Pancreas (tissue), 10 donors: ENCODE measurements around the gene PTCD1. TPM values are rescaled to one million over a fixed set of nuclear protein-coding genes. Genes with fewer than 3 reads are reported as not detected.
A peak's percentile ranks its signal among the peaks of the same experiment; 100 is the strongest.

ENCODE experiments used
- ATAC-seq, 4 donors: fragments of 200-7000 bp; cut with Tn5 transposase; one replicate each; pipeline versions ENCODE4 v1.8.0 to v1.9.1; 2020; ENCODE audit warnings: mild to moderate bottlenecking in 4 of 4, moderate library complexity in 4 of 4
- DNase-seq, 6 donors: peaks; one replicate each; pipeline ENCODE4 v3.0.0-alpha.2; 2020
- FAIRE-seq: peaks from 2 replicates; lab custom pipeline; 2012; peaks lifted over from hg19 to GRCh38; lab: Jason Lieb, UNC
- H3K27ac ChIP-seq, 4 donors: fragments of 200-600 bp; sonication (generic); 1 replicate in 3 of 4; 2 replicates in 1 of 4; pipeline versions ENCODE4 v1.5.0 to v1.8.0; 2020
- H3K27me3 ChIP-seq, 4 donors: fragments of 200-600 bp; one replicate each; pipeline ENCODE4 v1.8.0; 2021
- H3K36me3 ChIP-seq, 3 donors: fragments of 200-600 bp; sonication (generic) in 1 of 3; one replicate each; pipeline versions ENCODE4 v1.5.0 to v1.8.0; 2020 to 2021
- H3K4me1 ChIP-seq, 3 donors: fragments of 200-600 bp; one replicate each; pipeline ENCODE4 v1.8.0; 2021
- H3K4me3 ChIP-seq, 4 donors: fragments of 200-600 bp; sonication (generic) in 2 of 4; one replicate each; pipeline versions ENCODE4 v1.5.0 to v1.8.0; 2020 to 2021
- H3K9me3 ChIP-seq, 4 donors: fragments of 200-600 bp; one replicate each; pipeline ENCODE4 v1.8.0; 2021
- WGBS, 2 donors: extraction: QIAGEN DNeasy Blood & Tissue Kit; methylation state at CpG; one replicate each; pipeline ENCODE4 v1.1.7; 2013; 5-methylcytosine and 5-hydroxymethylcytosine counted together
- intact Hi-C, 3 donors: fragments of 100-400 bp; cut with DNase I; formaldehyde crosslinking; loops; one replicate each; pipeline versions ENCODE4 v1.11.1 to v1.14.2; 2022
- polyA plus RNA-seq, 2 donors: library from polyadenylated mRNA; stranded (reverse); fragments of 200-250 nt; gene quantifications; one replicate each; pipeline ENCODE4 v1.2.3, GENCODE V29; 2013
- total RNA-seq, 6 donors: library from RNA; stranded (reverse); fragmentation: NEBNext Ultra II Directional in 4 of 6; extraction: Animal tissue kit (Norgen Biotek cat#: 25700) in 4 of 6; gene quantifications; one replicate each; pipeline versions ENCODE4 v1.2.1 to v1.2.4, GENCODE V29; 2021 to 2023
- TF ChIP-seq, protein P1 (sequence below), 4 donors: fragments of 200-600 bp; sonication (generic) in 3 of 4; IDR thresholded peaks; one replicate each; pipeline versions ENCODE4 v1.5.0 to v1.8.0; 2021; ENCODE audit warnings: antibody characterized with exemption in 4 of 4
- donor health status: healthy with polysubstance abuse.
- donor health status: DM: no; HTN: no; CAD: no; lungs with moderate emphysema.
- donor health status: DM: no; HTN: no; CAD: no.
- donor health status: control.
- donor health status: control.
- donor health status: Bipolar disorder and iron deficiency.
- donor health status: DM: yes; HTN: yes; CAD: no.
- donor health status: DM: no; HTN: no; CAD: no.
- donor health status: DM: no; HTN: no; CAD: no.
- donor health status: DM: yes; HTN: yes; CAD: no.

Gene PTCD1
- total and polyA plus RNA-seq, 8 donors = 1.4 to 4.0 (median 2.5) TPM

DNA sequence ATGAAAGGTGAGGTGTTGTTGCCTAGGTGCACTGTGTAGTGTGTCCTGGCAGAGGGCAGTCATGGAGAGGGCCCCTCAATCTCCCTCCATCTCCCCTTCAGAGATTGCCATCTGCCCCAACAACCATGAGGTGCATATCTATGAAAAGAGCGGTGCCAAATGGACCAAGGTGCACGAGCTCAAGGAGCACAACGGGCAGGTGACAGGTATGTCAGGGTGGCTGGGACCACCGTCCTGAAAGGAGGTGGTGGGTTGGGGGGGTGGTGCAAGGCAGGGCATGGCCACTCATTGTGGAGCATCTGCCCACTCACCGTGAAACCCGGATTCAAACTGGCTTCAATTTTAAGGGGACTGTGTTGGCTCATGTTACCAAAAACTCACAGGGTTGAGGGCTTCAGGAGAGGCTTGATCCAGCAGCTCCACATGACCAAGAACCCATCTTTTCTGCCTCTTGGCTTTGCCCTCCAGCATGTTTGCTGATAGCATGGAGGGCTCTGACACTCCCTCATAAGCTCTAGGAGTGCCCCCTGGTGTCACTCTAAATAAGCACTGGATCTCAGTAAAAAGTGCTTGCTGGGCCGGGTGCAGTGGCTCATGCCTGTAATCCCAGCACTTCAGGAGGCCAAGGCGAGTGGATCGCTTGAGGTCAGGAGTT, 51.9 kb downstream of the PTCD1 start:
- intact Hi-C loops = no loop called here
- Histone ChIP-seq H3K4me3 (no peak overlapping the region), H3K27me3 (no peaks in the 10 kb centered on the region), H3K9me3 (no peaks in the 10 kb centered on the region), H3K4me1 (no peaks in the 10 kb centered on the region), H3K27ac (no peak overlapping the region), H3K36me3 (peaks cover 0 to 11% (median 5%) of the 10 kb centered on the region in 3 donors)
- ATAC-seq (peak in 2 of 4 donors; percentile 16 to 51), FAIRE-seq (no peak), DNase-seq (peak in 1 of 6 donors; percentile 28)
- WGBS, 2 donors = 90 to 93% methylated on average over 9 of the region's 9 CpGs
- TF ChIP-seq, protein P1, sequence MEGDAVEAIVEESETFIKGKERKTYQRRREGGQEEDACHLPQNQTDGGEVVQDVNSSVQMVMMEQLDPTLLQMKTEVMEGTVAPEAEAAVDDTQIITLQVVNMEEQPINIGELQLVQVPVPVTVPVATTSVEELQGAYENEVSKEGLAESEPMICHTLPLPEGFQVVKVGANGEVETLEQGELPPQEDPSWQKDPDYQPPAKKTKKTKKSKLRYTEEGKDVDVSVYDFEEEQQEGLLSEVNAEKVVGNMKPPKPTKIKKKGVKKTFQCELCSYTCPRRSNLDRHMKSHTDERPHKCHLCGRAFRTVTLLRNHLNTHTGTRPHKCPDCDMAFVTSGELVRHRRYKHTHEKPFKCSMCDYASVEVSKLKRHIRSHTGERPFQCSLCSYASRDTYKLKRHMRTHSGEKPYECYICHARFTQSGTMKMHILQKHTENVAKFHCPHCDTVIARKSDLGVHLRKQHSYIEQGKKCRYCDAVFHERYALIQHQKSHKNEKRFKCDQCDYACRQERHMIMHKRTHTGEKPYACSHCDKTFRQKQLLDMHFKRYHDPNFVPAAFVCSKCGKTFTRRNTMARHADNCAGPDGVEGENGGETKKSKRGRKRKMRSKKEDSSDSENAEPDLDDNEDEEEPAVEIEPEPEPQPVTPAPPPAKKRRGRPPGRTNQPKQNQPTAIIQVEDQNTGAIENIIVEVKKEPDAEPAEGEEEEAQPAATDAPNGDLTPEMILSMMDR (IDR thresholded peaks at IDR 0.05) = no peak

DNA sequence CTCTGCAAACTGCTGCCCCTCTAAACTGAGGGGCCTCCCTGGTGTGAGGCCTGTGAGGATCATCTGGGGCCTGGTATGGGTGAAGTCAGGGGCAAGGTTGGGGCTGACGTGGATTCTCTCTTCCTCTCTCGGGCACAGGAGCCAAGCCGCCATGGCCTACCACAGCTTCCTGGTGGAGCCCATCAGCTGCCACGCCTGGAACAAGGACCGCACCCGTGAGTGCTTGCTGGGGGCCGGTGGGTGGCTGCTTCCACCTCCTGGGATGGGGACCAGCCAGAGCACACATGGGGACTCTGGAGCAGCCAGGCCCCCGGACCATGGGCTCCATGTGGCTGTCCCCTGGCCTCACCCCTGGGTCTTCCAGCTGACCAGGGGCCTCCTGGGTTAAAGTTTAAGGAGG, 53.0 kb downstream of the PTCD1 start:
- intact Hi-C loops = no loop called here
- TF ChIP-seq, protein P1 (IDR thresholded peaks at IDR 0.05) = no peak
- Histone ChIP-seq H3K27me3 (no peaks in the 10 kb centered on the region), H3K9me3 (no peaks in the 10 kb centered on the region), H3K4me1 (no peaks in the 10 kb centered on the region), H3K36me3 (peaks cover 0 to 11% (median 5%) of the 10 kb centered on the region in 3 donors), H3K4me3 (no peak overlapping the region), H3K27ac (no peak overlapping the region)
- DNase-seq (peak in 1 of 6 donors; percentile 68), ATAC-seq (no peak), FAIRE-seq (no peak)
- 78 to 87% methylated on average over 8 of the region's 8 CpGs for WGBS, 2 donors

DNA sequence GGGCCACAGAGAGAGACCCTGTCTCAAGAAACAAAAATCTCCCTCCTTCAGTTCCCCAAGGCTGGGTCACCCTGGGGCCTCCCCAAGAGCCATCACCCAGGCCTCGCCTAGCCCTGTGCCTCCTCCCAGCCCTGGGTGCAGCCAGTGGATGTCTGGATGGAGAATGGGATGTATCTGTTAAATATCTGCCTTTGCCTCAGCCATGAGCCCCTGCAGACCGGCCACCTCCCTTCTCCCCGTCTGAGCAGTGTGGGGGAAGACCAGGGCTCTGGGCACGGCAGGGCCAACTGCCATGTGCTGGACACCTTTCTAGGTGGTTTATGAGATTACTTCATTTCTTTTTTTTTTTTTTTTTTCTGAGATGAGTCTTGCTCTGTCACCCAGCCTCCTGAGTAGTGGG, 54.1 kb downstream of the PTCD1 start:
- TF ChIP-seq, protein P1 (IDR thresholded peaks at IDR 0.05) = no peak
- Histone ChIP-seq H3K27me3 (no peaks in the 10 kb centered on the region), H3K9me3 (no peaks in the 10 kb centered on the region), H3K4me3 (no peak overlapping the region), H3K36me3 (peaks cover 0 to 11% (median 3%) of the 10 kb centered on the region in 3 donors), H3K4me1 (no peaks in the 10 kb centered on the region), H3K27ac (no peak overlapping the region)
- ATAC-seq (no peak), FAIRE-seq (no peak), DNase-seq (peak in 1 of 6 donors; percentile 52)
- 92 to 94% methylated on average over 4 of the region's 4 CpGs for WGBS, 2 donors
- intact Hi-C loops = no loop called here

DNA sequence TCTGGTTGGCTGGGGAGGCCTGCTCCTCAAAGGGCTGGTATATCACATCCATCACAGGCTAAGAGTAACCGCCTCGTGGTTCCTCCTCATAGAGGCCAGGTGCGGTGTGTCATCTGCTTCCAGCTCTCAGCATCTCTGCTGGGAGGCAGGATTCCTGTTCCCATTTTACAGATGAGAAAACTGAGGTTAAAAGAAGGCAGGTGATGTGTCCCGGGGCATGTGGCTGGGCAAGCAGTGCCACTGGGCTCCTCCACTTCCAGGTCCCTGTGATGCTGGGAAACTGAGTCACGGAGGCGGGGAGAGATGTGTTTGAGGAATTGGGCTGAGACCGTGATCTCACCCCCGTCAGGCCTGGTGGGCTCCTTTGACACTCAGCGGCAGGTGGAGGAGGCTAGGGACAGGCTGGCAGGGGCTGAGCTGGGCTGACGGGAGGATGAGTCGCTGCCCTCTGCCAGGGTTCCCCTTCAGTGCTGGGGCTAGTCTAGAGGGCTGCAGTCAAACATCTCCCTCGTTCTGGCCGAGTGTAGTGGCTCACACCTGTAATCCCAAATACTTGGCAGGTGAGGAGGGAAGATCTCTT, 54.7 kb downstream of the PTCD1 start:
- no peak overlapping the region for H3K27ac ChIP-seq
- 91 to 94% methylated on average over 13 of the region's 13 CpGs for WGBS, 2 donors
- no peak for ATAC-seq
- no peaks in the 10 kb centered on the region for H3K4me1 ChIP-seq
- intact Hi-C loops = no loop called here
- H3K9me3 ChIP-seq = no peaks in the 10 kb centered on the region
- DNase-seq = peak in 1 of 6 donors; percentile 51
- no peak for FAIRE-seq
- no peaks in the 10 kb centered on the region for H3K27me3 ChIP-seq
- H3K4me3 ChIP-seq = no peak overlapping the region
- H3K36me3 ChIP-seq = peaks cover 0 to 11% (median 0%) of the 10 kb centered on the region in 3 donors
- TF ChIP-seq, protein P1 (IDR thresholded peaks at IDR 0.05) = no peak

DNA sequence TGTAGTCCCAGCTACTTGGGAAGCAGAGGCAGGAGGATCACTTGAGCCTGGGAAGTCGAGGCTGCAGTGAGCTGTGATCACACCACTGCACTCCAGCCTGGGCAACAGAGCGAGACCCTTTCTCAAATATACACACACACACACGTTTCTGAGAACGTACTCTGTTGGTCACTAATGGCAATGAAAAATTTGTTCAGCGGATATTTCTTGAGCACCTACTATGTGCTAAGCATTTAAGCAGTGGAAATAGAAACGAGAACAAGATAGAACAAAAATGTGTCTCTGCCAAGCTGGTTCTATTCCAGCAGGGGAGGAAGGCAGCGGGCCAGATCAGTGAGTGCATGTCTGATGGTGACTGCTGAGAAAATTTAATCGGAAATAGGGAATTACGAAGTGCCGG, 55.4 kb downstream of the PTCD1 start:
- TF ChIP-seq, protein P1 (IDR thresholded peaks at IDR 0.05) = no peak
- WGBS, 2 donors = 88 to 91% methylated on average over 10 of the region's 10 CpGs
- H3K4me1 ChIP-seq = no peaks in the 10 kb centered on the region
- no peak overlapping the region for H3K27ac ChIP-seq
- FAIRE-seq (no peak), ATAC-seq (no peak), DNase-seq (no peak)
- no peaks in the 10 kb centered on the region for H3K9me3 ChIP-seq
- intact Hi-C loops = no loop called here
- no peak overlapping the region for H3K4me3 ChIP-seq
- H3K27me3 ChIP-seq = no peaks in the 10 kb centered on the region
- H3K36me3 ChIP-seq = peaks cover 0 to 11% (median 0%) of the 10 kb centered on the region in 3 donors
